Gastroesophageal sphincter (tissue), 4 donors: ENCODE data around the gene MEI4. TPM values are rescaled to one million over a fixed set of nuclear protein-coding genes. Genes with fewer than 3 reads are reported as not detected.
"Not testable (repeated sequence)": the region's sequence is repeated elsewhere in the genome, so short reads cannot be mapped to it uniquely, and the experiment has no call there.

Source experiments
- ATAC-seq: fragments of 150-250 bp; one replicate; pipeline ENCODE4 v1.9.1; 2016; ENCODE audit warnings: mild to moderate bottlenecking, moderate library complexity
- H3K27ac ChIP-seq, 4 donors: fragments of 200-600 bp; sonication (generic) in 3 of 4; 1 replicate in 3 of 4; 2 replicates in 1 of 4; pipeline ENCODE4 v1.5.1; 2016 to 2019
- H3K27me3 ChIP-seq: fragments of 200-600 bp; sonication (generic); one replicate; pipeline ENCODE4 v1.5.1; 2019
- H3K36me3 ChIP-seq, 2 donors: fragments of 200-600 bp; sonication (generic); one replicate each; pipeline ENCODE4 v1.5.1; 2019; ENCODE audit warnings: control low read depth in 1 of 2
- H3K4me1 ChIP-seq, 3 donors: fragments of 200-600 bp; sonication (generic); 1 replicate in 2 of 3; 2 replicates in 1 of 3; pipeline ENCODE4 v1.5.1; 2016 to 2019; ENCODE audit warnings: control low read depth in 2 of 3
- H3K4me3 ChIP-seq, 2 donors: fragments of 200-600 bp; sonication (generic); one replicate each; pipeline ENCODE4 v1.5.1; 2019; ENCODE audit warnings: mild to moderate bottlenecking in 1 of 2, moderate library complexity in 1 of 2
- H3K9me3 ChIP-seq, 3 donors: fragments of 200-600 bp; sonication (generic); one replicate each; pipeline ENCODE4 v1.5.1; 2017 to 2019; ENCODE audit warnings: control low read depth in 2 of 3
- CTCF ChIP-seq, 4 experiments: fragments of 200-600 bp in 2 of 4; fragments of 450-650 bp in 2 of 4; sonication (generic) in 1 of 4; IDR thresholded peaks; one replicate each; pipeline ENCODE4 v1.5.1; 2017 to 2019; ENCODE audit warnings: antibody characterized with exemption in 4 of 4, mild to moderate bottlenecking in 2 of 4, moderate library complexity in 2 of 4
- EP300 ChIP-seq: sonication (generic); formaldehyde crosslinking; IDR thresholded peaks from one replicate; pipeline ENCODE4 v1.6.1; 2017; ENCODE audit warnings: antibody characterized with exemption, mild to moderate bottlenecking
- POLR2A ChIP-seq, 2 donors: fragments of 450-650 bp; IDR thresholded peaks; one replicate each; pipeline ENCODE4 v1.6.1; 2017; ENCODE audit warnings: antibody characterized with exemption in 2 of 2, mild to moderate bottlenecking in 2 of 2, moderate library complexity in 1 of 2
- POLR2AphosphoS5 ChIP-seq: sonication (generic); formaldehyde crosslinking; IDR thresholded peaks from one replicate; pipeline ENCODE4 v1.6.1; 2017; ENCODE audit warnings: antibody characterized with exemption
- WGBS, 2 donors: methylation state at CpG; one replicate each; pipeline ENCODE4 v1.1.5; 2018; ENCODE audit warnings: low coverage in 1 of 2; 5-methylcytosine and 5-hydroxymethylcytosine counted together
- total RNA-seq, 4 donors: library from RNA; depleted of rRNA; stranded (reverse); fragments of >200 nt; gene quantifications; one replicate each; pipeline ENCODE4 v1.1.0, GENCODE V29; 2016

MEI4 gene
- total RNA-seq, 4 donors from 2014 or later: 0.13 to 0.31 (median 0.31) TPM; not detected in 1

DNA sequence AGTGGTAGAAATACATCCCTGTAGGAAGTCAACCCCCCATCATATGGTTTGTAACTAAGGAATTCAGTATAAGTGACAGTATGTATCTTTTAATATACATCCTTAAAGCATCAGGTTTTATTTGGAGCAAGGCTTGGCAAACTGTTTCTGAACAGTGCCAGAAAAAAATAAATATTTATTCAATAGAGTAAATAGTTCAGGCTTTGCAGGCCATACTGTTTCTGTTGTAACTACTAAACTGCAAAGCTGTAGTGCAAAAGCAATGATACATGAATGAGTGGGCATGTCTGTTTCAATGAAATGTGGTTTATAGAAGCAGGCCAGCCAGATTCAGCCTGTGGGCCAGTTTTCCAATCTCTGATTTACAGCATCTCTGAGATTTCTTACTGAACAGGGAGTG lies 977 bp downstream of the MEI4 start:
- Histone ChIP-seq H3K27ac (no peak overlapping the region), H3K4me3 (no peak overlapping the region), H3K4me1 (no peaks in the 10 kb centered on the region), H3K36me3 (no peaks in the 10 kb centered on the region), H3K27me3 (no peaks in the 10 kb centered on the region), H3K9me3 (no peaks in the 10 kb centered on the region)
- ATAC-seq: no peak
- TF ChIP-seq POLR2AphosphoS5: no peak
- TF ChIP-seq POLR2A (IDR thresholded peaks at IDR 0.05): no peak
- no peak for TF ChIP-seq CTCF (IDR thresholded peaks at IDR 0.05)
- no peak for TF ChIP-seq EP300

DNA sequence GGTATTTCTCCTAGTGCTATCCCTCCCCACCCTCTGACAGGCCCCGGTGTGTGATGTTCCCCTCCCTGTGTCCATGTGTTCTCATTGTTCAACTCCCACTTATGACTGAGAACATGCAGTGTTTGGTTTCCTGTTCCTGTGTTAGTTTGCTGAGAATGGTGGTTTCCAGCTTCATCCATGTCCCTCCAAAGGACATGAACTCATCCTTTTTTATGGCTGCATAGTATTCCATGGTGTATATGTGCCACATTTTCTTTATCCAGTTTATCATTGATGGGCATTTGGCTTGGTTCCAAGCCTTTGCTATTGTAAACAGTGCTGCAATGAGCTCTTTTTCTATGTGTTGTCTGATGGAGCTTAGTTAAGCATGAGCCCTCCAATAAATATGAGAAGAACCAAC lies 2.2 kb downstream of the MEI4 start:
- ATAC-seq, H3K27ac ChIP-seq, H3K27me3 ChIP-seq, H3K4me3 ChIP-seq, H3K9me3 ChIP-seq, H3K4me1 ChIP-seq, H3K36me3 ChIP-seq: not testable (repeated sequence)
- WGBS, 2 donors: 89 to 100% methylated on average over 1 of the region's 1 CpG

DNA sequence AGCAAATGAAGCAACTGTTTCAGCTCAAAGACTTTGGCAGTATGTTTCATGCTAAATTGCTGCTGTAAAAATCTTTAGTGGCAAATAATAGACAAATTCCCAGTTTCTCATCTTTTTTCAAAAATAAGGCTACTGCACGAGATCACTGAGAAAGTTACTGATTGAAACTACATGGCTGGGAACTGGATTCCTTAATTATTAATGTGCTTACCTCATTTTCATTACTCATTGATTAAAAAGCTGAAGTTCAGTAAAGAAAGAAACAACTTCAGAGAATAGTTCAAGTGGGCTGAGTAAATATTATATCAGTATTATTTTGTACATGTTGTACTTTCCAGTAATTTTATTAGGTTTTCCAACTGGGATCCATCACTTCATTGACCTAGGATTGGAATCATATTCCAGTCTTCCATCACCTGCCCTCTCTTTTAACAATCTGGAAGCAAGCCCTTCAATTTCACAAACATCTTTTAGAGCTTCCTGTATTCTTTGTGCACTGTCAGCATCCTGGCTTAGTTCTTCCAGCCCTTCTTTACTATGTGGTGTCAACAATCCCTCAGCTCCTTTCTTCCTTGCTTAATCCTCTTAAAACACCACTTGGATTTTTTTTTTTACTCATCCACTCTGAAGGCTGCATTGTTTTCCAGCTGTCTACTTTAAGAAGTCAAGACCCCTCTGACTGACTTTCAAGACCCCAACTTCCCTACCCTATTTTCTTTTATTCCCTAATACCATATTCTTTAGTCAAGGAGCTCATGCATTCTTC lies 4.3 kb downstream of the MEI4 start:
- Histone ChIP-seq H3K9me3 (no peaks in the 10 kb centered on the region), H3K27ac (no peak overlapping the region), H3K4me3 (no peak overlapping the region), H3K27me3 (no peaks in the 10 kb centered on the region), H3K36me3 (no peaks in the 10 kb centered on the region), H3K4me1 (no peaks in the 10 kb centered on the region)
- WGBS, 2 donors: 67 to 77% methylated on average over 1 of the region's 1 CpG
- TF ChIP-seq POLR2A (IDR thresholded peaks at IDR 0.05): no peak
- no peak for TF ChIP-seq EP300
- TF ChIP-seq CTCF (IDR thresholded peaks at IDR 0.05): no peak
- TF ChIP-seq POLR2AphosphoS5: no peak
- no peak for ATAC-seq

DNA sequence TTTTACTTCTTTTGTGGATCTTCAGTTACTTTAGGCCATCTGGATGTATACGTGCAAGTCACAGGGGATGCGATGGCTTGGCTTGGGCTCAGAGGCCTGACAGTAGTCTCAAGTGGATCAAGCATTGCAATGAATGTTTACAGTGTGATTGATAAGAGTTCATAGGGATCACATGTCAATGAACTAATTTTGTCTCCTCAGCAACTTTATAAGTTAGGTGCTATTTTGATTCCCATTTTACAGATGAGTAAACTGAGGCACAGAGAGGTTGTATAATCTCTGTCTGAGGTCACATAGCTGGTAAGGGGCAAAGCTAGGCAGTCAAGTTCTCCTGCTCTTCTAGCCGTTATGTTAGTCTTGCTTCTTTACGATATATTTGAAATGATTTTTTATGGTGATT lies 13.5 kb downstream of the MEI4 start:
- Histone ChIP-seq H3K27me3 (no peaks in the 10 kb centered on the region), H3K4me3 (no peak overlapping the region), H3K9me3 (no peaks in the 10 kb centered on the region), H3K36me3 (no peaks in the 10 kb centered on the region), H3K27ac (no peak overlapping the region), H3K4me1 (no peaks in the 10 kb centered on the region)
- WGBS, 2 donors: 77 to 87% methylated on average over 4 of the region's 4 CpGs
- TF ChIP-seq EP300 (no peak), CTCF (IDR thresholded peaks at IDR 0.05) (no peak), POLR2AphosphoS5 (no peak), POLR2A (IDR thresholded peaks at IDR 0.05) (no peak)
- ATAC-seq: no peak

DNA sequence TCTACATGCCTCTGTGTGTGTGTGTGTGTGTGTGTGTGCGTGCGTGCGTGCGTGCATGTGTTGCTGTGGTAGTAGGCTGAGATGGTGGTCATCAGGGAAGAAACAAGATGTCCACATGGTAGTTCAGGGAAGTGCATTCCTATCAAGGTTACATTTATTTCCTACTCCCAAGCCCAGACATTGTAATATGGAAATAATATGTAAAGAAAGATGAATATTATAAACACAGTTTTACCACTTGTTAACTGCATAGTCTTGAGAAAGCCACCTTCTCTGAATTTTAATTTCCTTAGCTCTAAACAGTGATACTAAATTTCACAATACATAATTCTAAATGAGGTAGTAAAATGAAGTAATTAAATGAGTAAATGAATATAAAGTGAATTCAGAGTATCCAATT lies 14.0 kb downstream of the MEI4 start:
- Histone ChIP-seq H3K27ac (no peak overlapping the region), H3K36me3 (no peaks in the 10 kb centered on the region), H3K4me3 (no peak overlapping the region), H3K27me3 (no peaks in the 10 kb centered on the region), H3K9me3 (no peaks in the 10 kb centered on the region), H3K4me1 (no peaks in the 10 kb centered on the region)
- no peak for TF ChIP-seq EP300
- no peak for TF ChIP-seq CTCF (IDR thresholded peaks at IDR 0.05)
- no peak for TF ChIP-seq POLR2AphosphoS5
- TF ChIP-seq POLR2A (IDR thresholded peaks at IDR 0.05): no peak
- WGBS, 2 donors: 60 to 77% methylated on average over 4 of the region's 4 CpGs
- no peak for ATAC-seq
